Measurements from ENCODE around the gene XCL1.
"Not testable (repeated sequence)": the region's sequence is repeated elsewhere in the genome, so short reads cannot be mapped to it uniquely, and the experiment has no call there.

GRCh38 chr1:168574234-168574633, 2.2 kb upstream of the XCL1 start:
- not testable (repeated sequence) for TF ChIP-seq MYC (CRISPR knock-in tag; IDR thresholded peaks at IDR 0.05; ENCODE audit: borderline replicate concordance); CC2D1A (CRISPR knock-in tag; IDR thresholded peaks at IDR 0.05); ZBTB3 (CRISPR knock-in tag; IDR thresholded peaks at IDR 0.05; ENCODE audit: borderline replicate concordance, low read depth); ZNF782 (CRISPR knock-in tag; IDR thresholded peaks at IDR 0.05; ENCODE audit: borderline replicate concordance); MLX (CRISPR knock-in tag; IDR thresholded peaks at IDR 0.05); NFRKB (IDR thresholded peaks at IDR 0.05); HHEX (CRISPR knock-in tag; IDR thresholded peaks at IDR 0.05); NR2C2 (CRISPR knock-in tag; IDR thresholded peaks at IDR 0.05; ENCODE audit: borderline replicate concordance); POLR2A (IDR thresholded peaks at IDR 0.05; ENCODE audit: insufficient read depth in 1 of 2, low read depth in 2 of 2, low read length in 2 of 2); KDM6A (CRISPR knock-in tag; IDR thresholded peaks at IDR 0.05; ENCODE audit: low read depth)
- peak; percentile 31 for TF ChIP-seq CTCF (CRISPR knock-in tag; IDR thresholded peaks at IDR 0.05)
